Osteoblast (primary cell): Measurements from ENCODE around the gene EFCAB5. TPM values are rescaled to one million over a fixed set of nuclear protein-coding genes. Genes with fewer than 3 reads are reported as not detected.

Source experiments
- DNase-seq: peaks from one replicate; pipeline ENCODE4 v3.0.0; 2011; ENCODE audit warnings: low spot score, mixed read lengths; ENCODE audit not compliant: insufficient read length; ENCODE audit errors: missing footprints
- H2AFZ ChIP-seq: 2 replicates; pipeline ENCODE4 v1.6.0; 2011; ENCODE audit warnings: mild to moderate bottlenecking, low read length
- H3K27ac ChIP-seq: 2 replicates; pipeline ENCODE4 v1.5.1; 2011; ENCODE audit warnings: mild to moderate bottlenecking, low read depth, low read length, moderate library complexity
- H3K27me3 ChIP-seq: 2 replicates; pipeline ENCODE4 v1.6.0; 2012; ENCODE audit warnings: mild to moderate bottlenecking, control low read depth, inconsistent platforms, low read length, moderate library complexity; ENCODE audit not compliant: insufficient read depth
- H3K36me3 ChIP-seq: 2 replicates; pipeline ENCODE4 v1.5.1; 2011; ENCODE audit warnings: mild to moderate bottlenecking, low read length, control low read depth, moderate library complexity; ENCODE audit not compliant: insufficient read depth
- H3K4me1 ChIP-seq: 2 replicates; pipeline ENCODE4 v1.5.1; 2011; ENCODE audit warnings: mild to moderate bottlenecking, low read length, control low read depth, moderate library complexity; ENCODE audit not compliant: insufficient read depth
- H3K4me2 ChIP-seq: 2 replicates; pipeline ENCODE4 v1.6.0; 2011; ENCODE audit warnings: mild to moderate bottlenecking, low read length; ENCODE audit not compliant: insufficient read depth
- H3K4me3 ChIP-seq: fragments of 200-600 bp; sonication (generic); 3 replicates; pipeline ENCODE4 v1.5.1; 2012; ENCODE audit warnings: mild to moderate bottlenecking, low read length, inconsistent platforms; ENCODE audit not compliant: insufficient read depth
- H3K79me2 ChIP-seq: 2 replicates; pipeline ENCODE4 v1.6.0; 2012; ENCODE audit warnings: mild to moderate bottlenecking, low read length, control low read depth, inconsistent platforms; ENCODE audit not compliant: insufficient read depth
- H3K9me3 ChIP-seq: 2 replicates; pipeline ENCODE4 v1.5.1; 2011; ENCODE audit warnings: low read depth, low read length, control low read depth
- H4K20me1 ChIP-seq: 2 replicates; pipeline ENCODE4 v1.6.0; 2012; ENCODE audit warnings: mild to moderate bottlenecking, low read length, control low read depth; ENCODE audit not compliant: insufficient read depth
- CTCF ChIP-seq: IDR thresholded peaks from 2 replicates; pipeline ENCODE4 v1.5.1; 2011; ENCODE audit warnings: mild to moderate bottlenecking, low read depth, low read length, moderate library complexity; ENCODE audit errors: extremely low read depth
- total RNA-seq: library from RNA; depleted of rRNA; stranded (reverse); fragments of >200 nt; gene quantifications from 2 replicates; pipeline ENCODE4 v1.2.3, GENCODE V29; 2012

The EFCAB5 gene
- total RNA-seq, 1 donor, result 0.36 TPM

GRCh38 chr17:29958947-29959657 is 17.7 kb downstream of the EFCAB5 start:
- H3K4me2 ChIP-seq, result peak overlapping the region; percentile 17
- H4K20me1 ChIP-seq, result no peaks in the 10 kb centered on the region
- peaks cover 14% of the 10 kb centered on the region for H3K4me1 ChIP-seq
- H3K9me3 ChIP-seq, result peaks cover 4% of the 10 kb centered on the region
- no peaks in the 10 kb centered on the region for H3K36me3 ChIP-seq
- H3K79me2 ChIP-seq, result no peaks in the 10 kb centered on the region
- no peak for DNase-seq
- no peak for TF ChIP-seq CTCF
- H3K4me3 ChIP-seq, result no peak overlapping the region
- H2AFZ ChIP-seq, result peak overlapping the region; percentile 8
- no peaks in the 10 kb centered on the region for H3K27me3 ChIP-seq
- no peak overlapping the region for H3K27ac ChIP-seq

GRCh38 chr17:29959658-29960337 is 18.4 kb downstream of the EFCAB5 start:
- Histone ChIP-seq H2AFZ (peak overlapping the region; percentile 8), H3K36me3 (no peaks in the 10 kb centered on the region), H3K9me3 (peaks cover 4% of the 10 kb centered on the region), H3K27me3 (no peaks in the 10 kb centered on the region), H3K79me2 (no peaks in the 10 kb centered on the region), H3K27ac (no peak overlapping the region), H3K4me1 (peaks cover 14% of the 10 kb centered on the region), H4K20me1 (no peaks in the 10 kb centered on the region), H3K4me2 (peak overlapping the region; percentile 17), H3K4me3 (no peak overlapping the region)
- DNase-seq, result no peak
- no peak for TF ChIP-seq CTCF

GRCh38 chr17:29962656-29963055 is 21.2 kb downstream of the EFCAB5 start:
- peaks cover 14% of the 10 kb centered on the region for H3K4me1 ChIP-seq
- no peak for TF ChIP-seq CTCF
- H3K9me3 ChIP-seq, result peaks cover 4% of the 10 kb centered on the region
- DNase-seq, result no peak
- H4K20me1 ChIP-seq, result no peaks in the 10 kb centered on the region
- no peaks in the 10 kb centered on the region for H3K36me3 ChIP-seq
- H2AFZ ChIP-seq, result no peak overlapping the region
- H3K27ac ChIP-seq, result no peak overlapping the region
- H3K4me2 ChIP-seq, result no peak overlapping the region
- no peaks in the 10 kb centered on the region for H3K27me3 ChIP-seq
- H3K79me2 ChIP-seq, result no peaks in the 10 kb centered on the region
- no peak overlapping the region for H3K4me3 ChIP-seq

- H3K79me2 ChIP-seq, result no peaks in the 10 kb centered on the region
- no peaks in the 10 kb centered on the region for H3K9me3 ChIP-seq
- no peak overlapping the region for H3K27ac ChIP-seq
- no peak overlapping the region for H3K4me3 ChIP-seq
- H3K4me2 ChIP-seq, result no peak overlapping the region
- no peak overlapping the region for H2AFZ ChIP-seq
- H3K27me3 ChIP-seq, result peaks cover 2% of the 10 kb centered on the region
- no peaks in the 10 kb centered on the region for H3K4me1 ChIP-seq
- no peaks in the 10 kb centered on the region for H3K36me3 ChIP-seq
- no peak for DNase-seq
- no peaks in the 10 kb centered on the region for H4K20me1 ChIP-seq
- TF ChIP-seq CTCF, result no peak
These were observed 26.8 kb downstream of the EFCAB5 start for GRCh38 chr17:29968271-29968670.
